HL-60 (cell line): Measurements from ENCODE around the gene MOBP.
A peak's percentile ranks its signal among the peaks of the same experiment; 100 is the strongest.
"Not testable (repeated sequence)": the region's sequence is repeated elsewhere in the genome, so short reads cannot be mapped to it uniquely, and the experiment has no call there.

Experiments
- DNase-seq, 2 experiments: peaks; one replicate each; pipeline ENCODE4 v3.0.0-alpha.2; 2010 to 2020; ENCODE audit warnings: low read depth in 1 of 2, low spot score in 1 of 2
- H3K27ac ChIP-seq: fragments of 250-450 bp; sonication (Bioruptor Pico); replicated peaks from 2 replicates; pipeline ENCODE4 v1.5.1; 2020; ENCODE audit warnings: mild to moderate bottlenecking, moderate library complexity
- H3K27me3 ChIP-seq: fragments of 250-450 bp; sonication (Bioruptor Pico); 2 replicates; pipeline ENCODE4 v1.5.1; 2021; ENCODE audit warnings: mild to moderate bottlenecking, moderate library complexity; ENCODE audit not compliant: insufficient read depth, poor library complexity, severe bottlenecking
- H3K4me3 ChIP-seq: replicated peaks from 2 replicates; pipeline ENCODE4 v1.5.1; 2011; ENCODE audit warnings: mild to moderate bottlenecking, control low read depth, low read length; ENCODE audit not compliant: insufficient read depth
- GABPA ChIP-seq: IDR thresholded peaks from 2 replicates; pipeline ENCODE4 v1.6.1; 2012; ENCODE audit warnings: low read depth
- POLR2AphosphoS5 ChIP-seq: IDR thresholded peaks from 2 replicates; pipeline ENCODE4 v1.6.1; 2012; ENCODE audit warnings: low read depth
- SPI1 ChIP-seq: IDR thresholded peaks from 2 replicates; pipeline ENCODE4 v1.6.1; 2012; ENCODE audit warnings: low read depth, mild to moderate bottlenecking, borderline replicate concordance
- long read RNA-seq: library from polyadenylated mRNA; unstranded; transcript quantifications from one replicate; pipeline ENCODE4 v2.0.0, GENCODE V29; 2020
- TF ChIP-seq, protein P1 (sequence below): IDR thresholded peaks from 2 replicates; pipeline ENCODE4 v1.6.1; 2012; ENCODE audit warnings: low read depth; ENCODE audit not compliant: insufficient replicate concordance
- TF ChIP-seq, protein P2 (sequence below): IDR thresholded peaks from one replicate; pipeline ENCODE4 v1.5.1; 2011; ENCODE audit warnings: low read length, control low read depth, inconsistent platforms; ENCODE audit not compliant: insufficient read depth

Gene MOBP, protein sequence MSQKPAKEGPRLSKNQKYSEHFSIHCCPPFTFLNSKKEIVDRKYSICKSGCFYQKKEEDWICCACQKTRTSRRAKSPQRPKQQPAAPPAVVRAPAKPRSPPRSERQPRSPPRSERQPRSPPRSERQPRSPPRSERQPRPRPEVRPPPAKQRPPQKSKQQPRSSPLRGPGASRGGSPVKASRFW
- long read RNA-seq: 0 reads

DNA sequence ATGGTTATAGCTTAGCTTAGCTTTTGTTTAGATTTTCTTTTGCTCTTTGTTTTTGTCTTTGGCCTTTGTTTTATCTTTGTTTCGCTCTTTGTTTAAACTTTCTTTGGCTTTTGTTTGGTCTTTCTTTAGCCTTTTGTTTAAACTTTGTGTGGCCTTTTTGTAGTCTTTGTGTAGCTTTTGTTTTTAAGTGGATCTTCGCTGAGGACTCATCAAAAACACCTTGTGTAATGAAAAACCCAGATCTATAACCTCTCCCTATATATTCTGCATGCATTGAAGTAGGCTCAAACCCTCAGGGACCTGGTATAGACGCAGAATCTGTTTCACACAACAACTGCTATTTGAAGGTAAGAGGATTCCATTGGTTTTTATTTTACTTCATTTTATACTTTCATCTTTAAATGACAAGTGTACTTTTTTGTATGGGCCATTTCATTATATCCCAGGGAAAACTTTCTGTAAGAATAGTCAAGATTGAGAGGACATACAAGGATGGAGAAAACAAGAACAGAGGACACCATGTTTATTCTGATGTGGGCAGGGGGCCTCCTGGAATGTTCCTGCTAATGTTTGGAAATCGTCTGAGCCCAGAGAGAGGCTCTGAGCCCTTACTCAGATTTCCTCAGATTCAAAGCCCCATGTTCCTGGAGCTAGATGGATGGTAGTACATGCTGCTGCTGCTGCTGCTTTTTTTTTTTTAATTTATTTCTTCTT is at the start of gene MOBP:
TSS of gene MOBP (plus strand) at position 287 of the 714 bp plus-strand sequence. CDS start 34,390 bp downstream, outside the sequence.
- TF ChIP-seq, protein P1, sequence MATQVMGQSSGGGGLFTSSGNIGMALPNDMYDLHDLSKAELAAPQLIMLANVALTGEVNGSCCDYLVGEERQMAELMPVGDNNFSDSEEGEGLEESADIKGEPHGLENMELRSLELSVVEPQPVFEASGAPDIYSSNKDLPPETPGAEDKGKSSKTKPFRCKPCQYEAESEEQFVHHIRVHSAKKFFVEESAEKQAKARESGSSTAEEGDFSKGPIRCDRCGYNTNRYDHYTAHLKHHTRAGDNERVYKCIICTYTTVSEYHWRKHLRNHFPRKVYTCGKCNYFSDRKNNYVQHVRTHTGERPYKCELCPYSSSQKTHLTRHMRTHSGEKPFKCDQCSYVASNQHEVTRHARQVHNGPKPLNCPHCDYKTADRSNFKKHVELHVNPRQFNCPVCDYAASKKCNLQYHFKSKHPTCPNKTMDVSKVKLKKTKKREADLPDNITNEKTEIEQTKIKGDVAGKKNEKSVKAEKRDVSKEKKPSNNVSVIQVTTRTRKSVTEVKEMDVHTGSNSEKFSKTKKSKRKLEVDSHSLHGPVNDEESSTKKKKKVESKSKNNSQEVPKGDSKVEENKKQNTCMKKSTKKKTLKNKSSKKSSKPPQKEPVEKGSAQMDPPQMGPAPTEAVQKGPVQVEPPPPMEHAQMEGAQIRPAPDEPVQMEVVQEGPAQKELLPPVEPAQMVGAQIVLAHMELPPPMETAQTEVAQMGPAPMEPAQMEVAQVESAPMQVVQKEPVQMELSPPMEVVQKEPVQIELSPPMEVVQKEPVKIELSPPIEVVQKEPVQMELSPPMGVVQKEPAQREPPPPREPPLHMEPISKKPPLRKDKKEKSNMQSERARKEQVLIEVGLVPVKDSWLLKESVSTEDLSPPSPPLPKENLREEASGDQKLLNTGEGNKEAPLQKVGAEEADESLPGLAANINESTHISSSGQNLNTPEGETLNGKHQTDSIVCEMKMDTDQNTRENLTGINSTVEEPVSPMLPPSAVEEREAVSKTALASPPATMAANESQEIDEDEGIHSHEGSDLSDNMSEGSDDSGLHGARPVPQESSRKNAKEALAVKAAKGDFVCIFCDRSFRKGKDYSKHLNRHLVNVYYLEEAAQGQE: no peak
- TF ChIP-seq GABPA (no peak), SPI1 (no peak), POLR2AphosphoS5 (no peak)
- TF ChIP-seq, protein P2, sequence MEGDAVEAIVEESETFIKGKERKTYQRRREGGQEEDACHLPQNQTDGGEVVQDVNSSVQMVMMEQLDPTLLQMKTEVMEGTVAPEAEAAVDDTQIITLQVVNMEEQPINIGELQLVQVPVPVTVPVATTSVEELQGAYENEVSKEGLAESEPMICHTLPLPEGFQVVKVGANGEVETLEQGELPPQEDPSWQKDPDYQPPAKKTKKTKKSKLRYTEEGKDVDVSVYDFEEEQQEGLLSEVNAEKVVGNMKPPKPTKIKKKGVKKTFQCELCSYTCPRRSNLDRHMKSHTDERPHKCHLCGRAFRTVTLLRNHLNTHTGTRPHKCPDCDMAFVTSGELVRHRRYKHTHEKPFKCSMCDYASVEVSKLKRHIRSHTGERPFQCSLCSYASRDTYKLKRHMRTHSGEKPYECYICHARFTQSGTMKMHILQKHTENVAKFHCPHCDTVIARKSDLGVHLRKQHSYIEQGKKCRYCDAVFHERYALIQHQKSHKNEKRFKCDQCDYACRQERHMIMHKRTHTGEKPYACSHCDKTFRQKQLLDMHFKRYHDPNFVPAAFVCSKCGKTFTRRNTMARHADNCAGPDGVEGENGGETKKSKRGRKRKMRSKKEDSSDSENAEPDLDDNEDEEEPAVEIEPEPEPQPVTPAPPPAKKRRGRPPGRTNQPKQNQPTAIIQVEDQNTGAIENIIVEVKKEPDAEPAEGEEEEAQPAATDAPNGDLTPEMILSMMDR: no peak
- H3K4me3 ChIP-seq: no peak within 1 kb of the TSS
- no peak within 1 kb of the TSS for H3K27ac ChIP-seq
- no peak for DNase-seq
- H3K27me3 ChIP-seq: no peaks in the 10 kb centered on the region

DNA sequence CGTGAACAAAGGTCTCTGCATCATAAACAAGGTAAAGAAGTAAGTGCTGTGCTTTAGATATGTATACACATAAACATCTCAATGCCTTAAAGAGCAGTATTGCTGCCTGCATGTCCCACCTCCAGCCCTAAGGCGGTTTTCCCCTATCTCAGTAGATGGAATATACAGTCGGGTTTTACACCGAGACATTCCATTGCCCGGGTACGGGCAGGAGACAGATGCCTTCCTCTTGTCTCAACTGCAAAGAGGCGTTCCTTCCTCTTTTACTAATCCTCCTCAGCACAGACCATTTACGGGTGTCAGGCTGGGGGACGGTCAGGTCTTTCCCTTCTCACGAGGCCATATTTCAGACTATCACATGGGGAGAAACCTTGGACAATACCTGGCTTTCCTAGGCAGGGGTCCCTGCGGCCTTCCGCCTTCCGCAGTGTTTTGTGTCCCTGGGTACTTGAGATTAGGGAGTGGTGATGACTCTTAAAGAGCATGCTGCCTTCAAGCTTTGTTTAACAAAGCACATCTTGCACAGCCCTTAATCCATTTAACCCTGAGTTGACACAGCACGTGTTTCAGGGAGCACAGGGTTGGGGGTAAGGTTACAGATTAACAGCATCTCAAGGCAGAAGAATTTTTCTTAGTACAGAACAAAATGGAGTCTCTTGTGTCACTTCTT is 48.8 kb upstream of the MOBP start:
- H3K4me3 ChIP-seq, H3K27me3 ChIP-seq, H3K27ac ChIP-seq: not testable (repeated sequence)
- peak in 1 of 2 experiments; percentile 29 for DNase-seq

DNA sequence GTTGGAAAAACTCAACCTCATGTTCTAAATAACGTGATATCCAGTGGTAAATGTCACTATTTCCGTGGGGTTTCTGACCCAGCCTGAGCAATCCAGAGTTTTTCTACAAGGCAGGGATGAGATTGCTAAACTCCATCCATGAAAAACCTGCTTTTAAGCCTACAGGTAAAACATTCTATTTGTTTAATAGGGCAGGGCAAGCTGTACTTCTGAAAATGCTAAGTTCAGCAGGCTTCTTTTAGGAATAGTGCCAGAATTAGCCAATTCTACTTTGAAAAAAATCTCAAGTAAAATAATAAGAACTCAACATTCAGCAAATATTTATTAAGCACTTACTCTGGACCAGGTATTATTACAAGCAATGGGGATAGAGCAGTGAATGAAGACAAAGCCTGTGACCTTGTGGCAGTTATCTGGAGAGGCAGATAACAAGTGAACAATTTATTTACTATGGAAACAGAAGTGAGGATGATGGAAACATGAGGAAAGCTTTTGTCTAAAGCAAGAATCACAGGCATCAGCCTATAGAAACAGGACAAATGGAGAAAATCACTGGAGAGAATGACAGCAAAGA is 47.7 kb upstream of the MOBP start:
- H3K27ac ChIP-seq: no peak overlapping the region
- TF ChIP-seq, protein P2: no peak
- TF ChIP-seq GABPA (no peak), SPI1 (no peak), POLR2AphosphoS5 (no peak)
- TF ChIP-seq, protein P1: no peak
- no peak for DNase-seq

DNA sequence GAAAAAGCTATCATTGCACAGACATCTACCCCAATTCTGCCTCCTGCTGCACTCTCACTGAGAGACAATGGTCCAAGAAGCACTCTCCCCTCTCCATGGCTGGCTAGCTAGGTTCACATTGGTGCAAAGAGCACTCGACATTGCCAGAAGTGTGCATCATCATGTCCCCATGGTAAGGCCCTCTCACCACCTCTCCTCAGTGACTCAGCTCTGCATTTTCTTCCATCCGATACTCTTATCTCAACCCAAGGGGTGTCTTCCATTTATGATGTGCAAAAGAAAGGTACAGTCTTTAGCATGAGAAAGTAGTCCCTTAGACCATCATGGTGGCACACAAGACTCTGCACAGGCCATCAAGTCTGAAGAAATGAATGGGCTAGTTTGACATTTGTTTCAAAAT is 46.9 kb upstream of the MOBP start:
- Histone ChIP-seq H3K27me3 (peaks cover 7% of the 10 kb centered on the region), H3K27ac (no peak overlapping the region), H3K4me3 (no peak overlapping the region)
- no peak for TF ChIP-seq SPI1
- TF ChIP-seq, protein P1: no peak
- TF ChIP-seq POLR2AphosphoS5: no peak
- no peak for TF ChIP-seq GABPA
- TF ChIP-seq, protein P2: no peak
- no peak for DNase-seq

More for the DNA sequence above, 47.7 kb upstream of the MOBP start:
- H3K4me3 ChIP-seq: no peak overlapping the region
- H3K27me3 ChIP-seq: peaks cover 7% of the 10 kb centered on the region
